Psoas muscle (tissue), 8 donors: ENCODE data around the gene IFITM2. TPM values are rescaled to one million over a fixed set of nuclear protein-coding genes. Genes with fewer than 3 reads are reported as not detected.
A peak's percentile ranks its signal among the peaks of the same experiment; 100 is the strongest.

Experiments
- ATAC-seq, 4 donors: fragments of 200-7000 bp; cut with Tn5 transposase; one replicate each; pipeline ENCODE4 v1.9.1; 2020; ENCODE audit warnings: moderate library complexity in 3 of 4, mild to moderate bottlenecking in 2 of 4
- DNase-seq, 2 donors: peaks; one replicate each; pipeline ENCODE4 v3.0.0-alpha.2; 2020
- H3K27ac ChIP-seq: fragments of 200-600 bp; one replicate; pipeline ENCODE4 v1.8.0; 2022
- H3K27me3 ChIP-seq, 3 donors: fragments of 200-600 bp in 1 of 3; one replicate each; pipeline versions ENCODE4 v1.6.1 to v1.8.0; 2013 to 2022; ENCODE audit warnings: low read length in 2 of 3, mild to moderate bottlenecking in 2 of 3, moderate library complexity in 1 of 3; ENCODE audit not compliant: insufficient read depth in 3 of 3
- H3K36me3 ChIP-seq, 2 donors: fragments of 200-600 bp in 1 of 2; one replicate each; pipeline versions ENCODE4 v1.6.1 to v1.8.0; 2013 to 2022; ENCODE audit warnings: low read depth in 1 of 2, mild to moderate bottlenecking in 1 of 2, moderate library complexity in 1 of 2; ENCODE audit not compliant: insufficient read depth in 1 of 2
- H3K4me1 ChIP-seq: fragments of 200-600 bp; one replicate; pipeline ENCODE4 v1.8.0; 2022
- H3K4me3 ChIP-seq: fragments of 200-600 bp; one replicate; pipeline ENCODE4 v1.8.0; 2022; ENCODE audit warnings: mild to moderate bottlenecking
- H3K9me3 ChIP-seq: fragments of 200-600 bp; one replicate; pipeline ENCODE4 v1.8.0; 2022
- CTCF ChIP-seq: fragments of 200-600 bp; IDR thresholded peaks from one replicate; pipeline ENCODE4 v1.8.0; 2022; ENCODE audit warnings: antibody characterized with exemption
- WGBS, 3 donors: extraction: QIAGEN DNeasy Blood & Tissue Kit; methylation state at CpG; one replicate each; pipeline versions ENCODE4 v1.1.6 to v1.1.7; 2013; 5-methylcytosine and 5-hydroxymethylcytosine counted together
- intact Hi-C, 2 donors: fragments of 100-400 bp; cut with DNase I; formaldehyde crosslinking; loops; one replicate each; pipeline versions ENCODE4 v1.11.0 to v1.14.2; 2022
- polyA plus RNA-seq, 3 donors: library from polyadenylated mRNA; stranded (reverse); fragments of 200-250 nt; gene quantifications; one replicate each; pipeline ENCODE4 v1.2.3, GENCODE V29; 2013
- total RNA-seq, 4 donors: library from RNA; stranded (reverse); fragmentation: NEBNext Ultra II Directional in 2 of 4; extraction: Animal tissue kit (Norgen Biotek cat#: 25700) in 2 of 4; gene quantifications; one replicate each; pipeline versions ENCODE4 v1.2.1 to v1.2.4, GENCODE V29; 2021 to 2023
- donor health status: healthy with polysubstance abuse.
- donor health status: DM: no; HTN: no; CAD: no; lungs with moderate emphysema.
- donor health status: Bipolar disorder and iron deficiency.
- donor health status: healthy.
- donor health status: DM: yes; HTN: yes; CAD: no.
- donor health status: DM: no; HTN: no; CAD: no.
- donor health status: DM: no; HTN: no; CAD: no.
- donor health status: DM: yes; HTN: yes; CAD: no.

IFITM2 gene
- total and polyA plus RNA-seq, 7 donors: 109 to 371 (median 138) TPM

GRCh38 chr11:334264-334994 lies 26.8 kb downstream of the IFITM2 start:
- 38 to 44% (median 40%) methylated on average over 25 of the region's 25 CpGs for WGBS, 3 donors
- Histone ChIP-seq H3K4me3 (no peak overlapping the region), H3K36me3 (no peaks in the 10 kb centered on the region), H3K27me3 (peaks cover 0 to 23% (median 3%) of the 10 kb centered on the region in 3 donors), H3K9me3 (no peaks in the 10 kb centered on the region), H3K4me1 (peaks cover 8% of the 10 kb centered on the region), H3K27ac (peak overlapping the region; percentile 32)
- peak in 3 of 4 donors; percentile 38 to 72 (median 58) for ATAC-seq
- intact Hi-C loops: no loop called here
- DNase-seq: peak; percentile 57 to 77
- no peak for TF ChIP-seq CTCF

- peak overlapping the region; percentile 65 for H3K27ac ChIP-seq
- peaks cover 8% of the 10 kb centered on the region for H3K4me1 ChIP-seq
- DNase-seq (peak in 1 of 2 donors; percentile 67), ATAC-seq (peak; percentile 23 to 69 (median 50))
- peaks cover 0 to 26% (median 3%) of the 10 kb centered on the region in 3 donors for H3K27me3 ChIP-seq
- intact Hi-C loops: no loop called here
- WGBS, 3 donors: 23 to 36% (median 24%) methylated on average over 14 to 15 of the region's 15 CpGs
- no peaks in the 10 kb centered on the region for H3K36me3 ChIP-seq
- no peak for TF ChIP-seq CTCF
- H3K4me3 ChIP-seq: no peak overlapping the region
- no peaks in the 10 kb centered on the region for H3K9me3 ChIP-seq
These were observed 28.4 kb downstream of the IFITM2 start for GRCh38 chr11:335779-336658.

GRCh38 chr11:336659-337198 lies 29.1 kb downstream of the IFITM2 start:
- Histone ChIP-seq H3K9me3 (no peaks in the 10 kb centered on the region), H3K27ac (peak overlapping the region; percentile 65), H3K4me3 (no peak overlapping the region), H3K27me3 (peaks cover 0 to 26% (median 3%) of the 10 kb centered on the region in 3 donors), H3K4me1 (peaks cover 8% of the 10 kb centered on the region), H3K36me3 (no peaks in the 10 kb centered on the region)
- no peak for DNase-seq
- no peak for ATAC-seq
- intact Hi-C loops: no loop called here
- 68 to 80% (median 77%) methylated on average over 4 of the region's 4 CpGs for WGBS, 3 donors
- no peak for TF ChIP-seq CTCF

- H3K27me3 ChIP-seq: peaks cover 0 to 26% (median 3%) of the 10 kb centered on the region in 3 donors
- no peak for DNase-seq
- ATAC-seq: no peak
- no peak overlapping the region for H3K4me3 ChIP-seq
- intact Hi-C loops: no loop called here
- no peaks in the 10 kb centered on the region for H3K36me3 ChIP-seq
- peaks cover 8% of the 10 kb centered on the region for H3K4me1 ChIP-seq
- no peak overlapping the region for H3K27ac ChIP-seq
- no peaks in the 10 kb centered on the region for H3K9me3 ChIP-seq
- no peak for TF ChIP-seq CTCF
- 84 to 90% (median 86%) methylated on average over 6 of the region's 6 CpGs for WGBS, 3 donors
These were observed 30.1 kb downstream of the IFITM2 start for GRCh38 chr11:337711-338110.
